Endothelial cell of umbilical vein (primary cell): ENCODE measurements around the gene SUCLG2. TPM values are rescaled to one million over a fixed set of nuclear protein-coding genes. Genes with fewer than 3 reads are reported as not detected.

ENCODE experiments used
- BruUV-seq: library from RNA; stranded (reverse); fragments of 400-500 nt; replicated peaks from 2 replicates; lab custom pipeline; 2021; lab: Mats Ljungman, UMichigan
- CTCF ChIA-PET: fragments of 300-600, 350-600 bp; sonication (Branson Sonifier 250); formaldehyde crosslinking; loops from one replicate; lab custom pipeline; 2021; ENCODE audit warnings: antibody characterized with exemption, inconsistent platforms; lab: Charles Lee
- POLR2A ChIA-PET: fragments of 300-600, 350-600 bp; sonication (Branson Sonifier 250); formaldehyde crosslinking; loops from one replicate; lab custom pipeline; 2021; ENCODE audit warnings: antibody characterized with exemption, inconsistent platforms; lab: Charles Lee
- DNase-seq: peaks from one replicate; pipeline ENCODE4 v3.0.0-alpha.2; 2011; ENCODE audit warnings: low read depth, low spot score
- FAIRE-seq: peaks from 2 replicates; lab custom pipeline; 2011; peaks lifted over from hg19 to GRCh38; lab: Jason Lieb, UNC
- H2AFZ ChIP-seq: 2 replicates; pipeline ENCODE4 v1.6.0; 2012; ENCODE audit warnings: low read depth, low read length, control low read depth, inconsistent platforms
- H3K27ac ChIP-seq: 2 replicates; pipeline ENCODE4 v1.5.1; 2011; ENCODE audit warnings: low read depth, mild to moderate bottlenecking, control low read depth, low read length, moderate library complexity; ENCODE audit not compliant: insufficient read depth
- H3K27me3 ChIP-seq, 2 experiments: 2 replicates each; pipeline versions ENCODE4 v1.6.0 to v1.6.1; 2011; ENCODE audit warnings: low read length in 2 of 2, mixed read lengths in 1 of 2; ENCODE audit not compliant: control insufficient read depth in 2 of 2, insufficient read depth in 2 of 2
- H3K36me3 ChIP-seq, 2 experiments: 2 replicates in 1 of 2; 3 replicates in 1 of 2; pipeline ENCODE4 v1.5.1; 2011; ENCODE audit warnings: low read length in 2 of 2, mild to moderate bottlenecking in 1 of 2, moderate library complexity in 1 of 2; ENCODE audit not compliant: control insufficient read depth in 2 of 2, insufficient read depth in 2 of 2; ENCODE audit errors: extremely low read depth in 1 of 2
- H3K4me1 ChIP-seq: 3 replicates; pipeline ENCODE4 v1.5.1; 2011; ENCODE audit warnings: mild to moderate bottlenecking, low read length; ENCODE audit not compliant: control insufficient read depth, insufficient read depth; ENCODE audit errors: extremely low read depth
- H3K4me2 ChIP-seq: 2 replicates; pipeline ENCODE4 v1.6.1; 2011; ENCODE audit warnings: low read length, control low read depth, mixed read lengths; ENCODE audit not compliant: insufficient read depth
- H3K4me3 ChIP-seq, 3 experiments: fragments of 200-600 bp in 1 of 3; sonication (generic), shearing (Covaris generic) in 1 of 3; replicated peaks in 1 of 3; 2 replicates each; pipeline ENCODE4 v1.5.1; 2011 to 2016; ENCODE audit warnings: control low read depth in 3 of 3, low read length in 3 of 3, mild to moderate bottlenecking in 2 of 3, inconsistent platforms in 1 of 3, low read depth in 1 of 3, moderate library complexity in 1 of 3; ENCODE audit not compliant: insufficient read depth in 1 of 3
- H3K79me2 ChIP-seq: 2 replicates; pipeline ENCODE4 v1.6.0; 2012; ENCODE audit warnings: low read length, inconsistent platforms; ENCODE audit not compliant: control insufficient read depth, insufficient read depth
- H3K9ac ChIP-seq: replicated peaks from 2 replicates; pipeline ENCODE3; 2011; ENCODE audit warnings: low read length, control low read depth; ENCODE audit not compliant: insufficient read depth; ENCODE audit errors: extremely low read depth
- H3K9me1 ChIP-seq: replicated peaks from 3 replicates; pipeline ENCODE4 v1.6.0; 2011; ENCODE audit warnings: mild to moderate bottlenecking, low read length; ENCODE audit not compliant: control insufficient read depth, insufficient read depth; ENCODE audit errors: extremely low read depth
- H3K9me3 ChIP-seq: replicated peaks from 2 replicates; pipeline ENCODE4 v1.5.1; 2012; ENCODE audit warnings: low read length, inconsistent platforms; ENCODE audit not compliant: control insufficient read depth, insufficient read depth
- H4K20me1 ChIP-seq: replicated peaks from 2 replicates; pipeline ENCODE3; 2011; ENCODE audit warnings: mild to moderate bottlenecking, low read length; ENCODE audit not compliant: control insufficient read depth, insufficient read depth; ENCODE audit errors: extremely low read depth
- CTCF ChIP-seq, 2 donors: IDR thresholded peaks; 1 replicate in 1 of 2; 2 replicates in 1 of 2; pipeline ENCODE4 v1.5.1; 2011; ENCODE audit warnings: low read length in 2 of 2, mild to moderate bottlenecking in 2 of 2, moderate library complexity in 2 of 2, control low read depth in 1 of 2, inconsistent platforms in 1 of 2, low read depth in 1 of 2; ENCODE audit not compliant: insufficient read depth in 1 of 2; ENCODE audit errors: extremely low read depth in 1 of 2
- EZH2 ChIP-seq: IDR thresholded peaks from 2 replicates; pipeline ENCODE4 v1.6.1; 2012; ENCODE audit warnings: borderline replicate concordance, low read depth, mild to moderate bottlenecking, moderate library complexity, low read length, inconsistent platforms; ENCODE audit not compliant: severe bottlenecking
- FOS ChIP-seq: IDR thresholded peaks from 2 replicates; pipeline ENCODE4 v1.6.1; 2011; ENCODE audit warnings: mild to moderate bottlenecking, low read length, moderate library complexity, borderline replicate concordance; ENCODE audit not compliant: insufficient read depth
- GATA2 ChIP-seq: IDR thresholded peaks from 2 replicates; pipeline ENCODE4 v1.7.0; 2011; ENCODE audit warnings: low read depth, mild to moderate bottlenecking, moderate library complexity, mixed read lengths, low read length; ENCODE audit not compliant: insufficient read length, insufficient read depth
- JUN ChIP-seq: IDR thresholded peaks from 2 replicates; pipeline ENCODE4 v1.6.1; 2011; ENCODE audit warnings: borderline replicate concordance, low read depth; ENCODE audit not compliant: insufficient read length, insufficient read depth
- MAX ChIP-seq: IDR thresholded peaks from 2 replicates; pipeline ENCODE4 v1.6.1; 2011; ENCODE audit not compliant: insufficient read depth, insufficient read length
- MYC ChIP-seq: IDR thresholded peaks from one replicate; pipeline ENCODE4 v1.6.1; 2011; ENCODE audit warnings: mild to moderate bottlenecking, low read depth, low read length
- POLR2A ChIP-seq: IDR thresholded peaks from 2 replicates; pipeline ENCODE4 v1.6.1; 2012; ENCODE audit warnings: low read depth, mild to moderate bottlenecking, control low read depth, low read length
- POLR2AphosphoS5 ChIP-seq: IDR thresholded peaks from 2 replicates; pipeline ENCODE4 v1.6.1; 2012; ENCODE audit warnings: low read depth, mild to moderate bottlenecking, control low read depth, low read length, moderate library complexity; ENCODE audit not compliant: insufficient read depth
- dilution Hi-C: fragments of 300-500 bp; cut with MboI; formaldehyde crosslinking; loops from one replicate; pipeline ENCODE4 v1.15.0; 2019; ENCODE audit warnings: low sequenced_read_pairs; ENCODE audit not compliant: extremely low pct_ligation_motif_present
- intact Hi-C: fragments of 100-400 bp; cut with micrococcal nuclease; formaldehyde crosslinking; loops from one replicate; pipeline ENCODE4 v1.10.0; 2022
- polyA plus RNA-seq, 4 experiments: library from polyadenylated mRNA; depleted of rRNA in 3 of 4; stranded (reverse) in 3 of 4; unstranded in 1 of 4; fragments of >200 nt; gene quantifications; 2 replicates each; pipeline versions ENCODE4 v1.2.1 to v1.2.3, GENCODE V29; 2011 to 2012; ENCODE audit warnings: missing spikeins in 1 of 4
- total RNA-seq: library from RNA; stranded (reverse); gene quantifications from 2 replicates; pipeline ENCODE4 v1.2.3, GENCODE V29; 2021

The SUCLG2 gene
- total and polyA plus RNA-seq, 2 donors (not counting 3 experiments of a cell fraction or from before 2014, with no cell fraction given), result 8.1 to 38.3 TPM

GRCh38 chr3:67598814-67599556 is 55.4 kb downstream of the SUCLG2 start:
- intact Hi-C loops (loop anchor here (2.0 kb wide), 1 partner anchor 20 kb away; no protein-coding TSS in a partner anchor), dilution Hi-C loops (no loop called here)
- no TSS peak for BruUV-seq
- no peak overlapping the region for H3K27ac ChIP-seq
- no peak overlapping the region for H3K4me2 ChIP-seq
- no peaks in the 10 kb centered on the region for H4K20me1 ChIP-seq
- POLR2A ChIA-PET, result no interaction called here
- H3K4me1 ChIP-seq, result no peaks in the 10 kb centered on the region
- no peaks in the 10 kb centered on the region for H3K9me3 ChIP-seq
- FAIRE-seq (no peak), DNase-seq (no peak)
- no peak overlapping the region for H2AFZ ChIP-seq
- H3K27me3 ChIP-seq, result no peaks in the 10 kb centered on the region
- peaks cover 4% of the 10 kb centered on the region for H3K9me1 ChIP-seq
- H3K36me3 ChIP-seq, result no peaks in the 10 kb centered on the region
- CTCF ChIA-PET, result no interaction called here
- H3K4me3 ChIP-seq, result no peak overlapping the region
- peaks cover 2% of the 10 kb centered on the region for H3K79me2 ChIP-seq
- TF ChIP-seq MAX (no peak), MYC (no peak), FOS (no peak), POLR2A (no peak), JUN (no peak), POLR2AphosphoS5 (no peak), EZH2 (no peak), GATA2 (no peak), CTCF (IDR thresholded peaks at IDR 0.05; ENCODE audit: extremely low read depth in 1 of 2, insufficient read depth in 1 of 2, low read depth in 1 of 2, low read length in 2 of 2) (no peak)
- no peak overlapping the region for H3K9ac ChIP-seq
